Measurements from ENCODE around the gene IPCEF1. TPM values are rescaled to one million over a fixed set of nuclear protein-coding genes. Genes with fewer than 3 reads are reported as not detected.

The IPCEF1 gene
- polyA plus RNA-seq, 1 donor (not counting 4 experiments of a cell fraction or from before 2014, with no cell fraction given): 0.21 TPM

- Histone ChIP-seq H3K9me1 (ENCODE audit: control insufficient read depth, extremely low read depth, insufficient read depth, low read length) (no peaks in the 10 kb centered on the region), H2AFZ (ENCODE audit: control insufficient read depth, low read length) (no peak overlapping the region), H3K4me3 (ENCODE audit: control insufficient read depth in 2 of 3, extremely low read depth in 1 of 3, insufficient read depth in 2 of 3, low read depth in 1 of 3, low read length in 3 of 3) (no peak overlapping the region), H3K27ac (ENCODE audit: control insufficient read depth, insufficient read depth, low read length) (no peak overlapping the region), H3K27me3 (ENCODE audit: control insufficient read depth, extremely low read depth, insufficient read depth, low read length) (no peaks in the 10 kb centered on the region), H3K79me2 (ENCODE audit: control insufficient read depth, insufficient read depth, low read length) (no peaks in the 10 kb centered on the region), H4K20me1 (ENCODE audit: control insufficient read depth, extremely low read depth, insufficient read depth, low read length) (no peaks in the 10 kb centered on the region), H3K9me3 (ENCODE audit: control insufficient read depth, low read depth, low read length) (peaks cover 2% of the 10 kb centered on the region), H3K9ac (ENCODE audit: control insufficient read depth, extremely low read depth, insufficient read depth, low read length) (no peak overlapping the region), H3K4me2 (ENCODE audit: control insufficient read depth, extremely low read depth, insufficient read depth, low read depth, low read length) (peak overlapping the region; percentile 47), H3K36me3 (ENCODE audit: control insufficient read depth in 2 of 2, extremely low read depth in 1 of 2, insufficient read depth in 2 of 2, low read length in 2 of 2) (no peaks in the 10 kb centered on the region), H3K4me1 (ENCODE audit: control insufficient read depth, extremely low read depth, insufficient read depth, low read length) (peaks cover 9% of the 10 kb centered on the region)
- peak; percentile 25 for DNase-seq (ENCODE audit: low read depth, low spot score)
- dilution Hi-C loops (cut with MboI; ENCODE audit: extremely low pct_ligation_motif_present, low sequenced_read_pairs): no loop called here
- no peak for TF ChIP-seq EZH2 (IDR thresholded peaks at IDR 0.05; ENCODE audit: low read length)
- TF ChIP-seq, protein P1, sequence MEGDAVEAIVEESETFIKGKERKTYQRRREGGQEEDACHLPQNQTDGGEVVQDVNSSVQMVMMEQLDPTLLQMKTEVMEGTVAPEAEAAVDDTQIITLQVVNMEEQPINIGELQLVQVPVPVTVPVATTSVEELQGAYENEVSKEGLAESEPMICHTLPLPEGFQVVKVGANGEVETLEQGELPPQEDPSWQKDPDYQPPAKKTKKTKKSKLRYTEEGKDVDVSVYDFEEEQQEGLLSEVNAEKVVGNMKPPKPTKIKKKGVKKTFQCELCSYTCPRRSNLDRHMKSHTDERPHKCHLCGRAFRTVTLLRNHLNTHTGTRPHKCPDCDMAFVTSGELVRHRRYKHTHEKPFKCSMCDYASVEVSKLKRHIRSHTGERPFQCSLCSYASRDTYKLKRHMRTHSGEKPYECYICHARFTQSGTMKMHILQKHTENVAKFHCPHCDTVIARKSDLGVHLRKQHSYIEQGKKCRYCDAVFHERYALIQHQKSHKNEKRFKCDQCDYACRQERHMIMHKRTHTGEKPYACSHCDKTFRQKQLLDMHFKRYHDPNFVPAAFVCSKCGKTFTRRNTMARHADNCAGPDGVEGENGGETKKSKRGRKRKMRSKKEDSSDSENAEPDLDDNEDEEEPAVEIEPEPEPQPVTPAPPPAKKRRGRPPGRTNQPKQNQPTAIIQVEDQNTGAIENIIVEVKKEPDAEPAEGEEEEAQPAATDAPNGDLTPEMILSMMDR (optimal IDR thresholded peaks at IDR 0.05 in 1 of 3, IDR thresholded peaks at IDR 0.05 in 1 of 3, conservative IDR thresholded peaks at IDR 0.05 in 1 of 3; ENCODE audit: extremely low read depth in 1 of 3, insufficient read depth in 2 of 3, low read length in 3 of 3): no peak
- peak; percentile 64 for FAIRE-seq
These were observed 30.5 kb upstream of the IPCEF1 start for GRCh38 chr6:154386848-154387717.

- dilution Hi-C loops (cut with MboI; ENCODE audit: extremely low pct_ligation_motif_present, low sequenced_read_pairs): no loop called here
- Histone ChIP-seq H3K27me3 (ENCODE audit: control insufficient read depth, extremely low read depth, insufficient read depth, low read length) (no peaks in the 10 kb centered on the region), H3K9me1 (ENCODE audit: control insufficient read depth, extremely low read depth, insufficient read depth, low read length) (no peaks in the 10 kb centered on the region), H3K4me3 (ENCODE audit: control insufficient read depth in 2 of 3, extremely low read depth in 1 of 3, insufficient read depth in 2 of 3, low read depth in 1 of 3, low read length in 3 of 3) (no peak overlapping the region), H3K9ac (ENCODE audit: control insufficient read depth, extremely low read depth, insufficient read depth, low read length) (no peak overlapping the region), H2AFZ (ENCODE audit: control insufficient read depth, low read length) (no peak overlapping the region), H3K27ac (ENCODE audit: control insufficient read depth, insufficient read depth, low read length) (no peak overlapping the region), H3K4me1 (ENCODE audit: control insufficient read depth, extremely low read depth, insufficient read depth, low read length) (peaks cover 9% of the 10 kb centered on the region), H3K9me3 (ENCODE audit: control insufficient read depth, low read depth, low read length) (peaks cover under 1% of the 10 kb centered on the region), H3K36me3 (ENCODE audit: control insufficient read depth in 2 of 2, extremely low read depth in 1 of 2, insufficient read depth in 2 of 2, low read length in 2 of 2) (no peaks in the 10 kb centered on the region), H4K20me1 (ENCODE audit: control insufficient read depth, extremely low read depth, insufficient read depth, low read length) (no peaks in the 10 kb centered on the region), H3K79me2 (ENCODE audit: control insufficient read depth, insufficient read depth, low read length) (no peaks in the 10 kb centered on the region), H3K4me2 (ENCODE audit: control insufficient read depth, extremely low read depth, insufficient read depth, low read depth, low read length) (peak overlapping the region; percentile 7)
- FAIRE-seq: no peak
- DNase-seq (ENCODE audit: low read depth, low spot score): no peak
- TF ChIP-seq, protein P1 (optimal IDR thresholded peaks at IDR 0.05 in 1 of 3, IDR thresholded peaks at IDR 0.05 in 1 of 3, conservative IDR thresholded peaks at IDR 0.05 in 1 of 3; ENCODE audit: extremely low read depth in 1 of 3, insufficient read depth in 2 of 3, low read length in 3 of 3): no peak
- no peak for TF ChIP-seq EZH2 (IDR thresholded peaks at IDR 0.05; ENCODE audit: low read length)
These were observed 27.6 kb upstream of the IPCEF1 start for GRCh38 chr6:154384191-154384590.

Data from keratinocyte (primary cell).